GM12864 (cell line): ENCODE data around the gene SAMSN1.

ENCODE experiments used
- DNase-seq: peaks from one replicate; pipeline ENCODE4 v3.0.0-alpha.2; 2011; ENCODE audit warnings: low read depth
- H3K4me3 ChIP-seq: 2 replicates; pipeline ENCODE4 v1.5.1; 2011; ENCODE audit warnings: mild to moderate bottlenecking, low read depth, low read length, control low read depth
- TF ChIP-seq, protein P1 (sequence below): IDR thresholded peaks from 2 replicates; pipeline ENCODE4 v1.5.1; 2011; ENCODE audit warnings: low read depth, mild to moderate bottlenecking, moderate library complexity, low read length, control low read depth, inconsistent platforms; ENCODE audit errors: missing control alignments

Gene SAMSN1

DNA sequence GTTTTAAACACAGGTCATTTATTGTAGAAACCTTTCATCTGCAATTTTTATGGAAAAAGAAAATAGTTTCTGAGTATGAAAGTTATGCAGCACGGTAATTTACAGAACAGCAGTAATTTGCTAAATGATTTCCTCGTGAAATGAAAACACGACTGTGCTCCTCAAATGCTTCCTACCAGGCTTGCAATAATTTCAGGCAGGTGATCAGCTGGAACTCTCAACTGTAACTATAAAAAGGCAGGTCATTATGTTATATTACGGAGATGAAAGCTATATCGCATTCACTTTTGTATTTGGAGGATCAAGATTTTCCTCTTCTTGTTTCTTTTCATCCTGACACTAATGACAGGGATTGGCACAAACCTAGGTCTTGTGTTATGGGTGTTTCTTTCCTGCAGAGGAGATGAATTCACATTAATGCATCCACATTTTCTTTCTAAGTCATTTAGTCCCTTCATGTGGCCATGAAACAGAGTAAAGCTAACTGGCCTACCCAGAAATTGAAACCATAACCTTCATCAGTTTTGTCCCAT is 57.4 kb downstream of the SAMSN1 start:
- DNase-seq, result no peak
- TF ChIP-seq, protein P1, sequence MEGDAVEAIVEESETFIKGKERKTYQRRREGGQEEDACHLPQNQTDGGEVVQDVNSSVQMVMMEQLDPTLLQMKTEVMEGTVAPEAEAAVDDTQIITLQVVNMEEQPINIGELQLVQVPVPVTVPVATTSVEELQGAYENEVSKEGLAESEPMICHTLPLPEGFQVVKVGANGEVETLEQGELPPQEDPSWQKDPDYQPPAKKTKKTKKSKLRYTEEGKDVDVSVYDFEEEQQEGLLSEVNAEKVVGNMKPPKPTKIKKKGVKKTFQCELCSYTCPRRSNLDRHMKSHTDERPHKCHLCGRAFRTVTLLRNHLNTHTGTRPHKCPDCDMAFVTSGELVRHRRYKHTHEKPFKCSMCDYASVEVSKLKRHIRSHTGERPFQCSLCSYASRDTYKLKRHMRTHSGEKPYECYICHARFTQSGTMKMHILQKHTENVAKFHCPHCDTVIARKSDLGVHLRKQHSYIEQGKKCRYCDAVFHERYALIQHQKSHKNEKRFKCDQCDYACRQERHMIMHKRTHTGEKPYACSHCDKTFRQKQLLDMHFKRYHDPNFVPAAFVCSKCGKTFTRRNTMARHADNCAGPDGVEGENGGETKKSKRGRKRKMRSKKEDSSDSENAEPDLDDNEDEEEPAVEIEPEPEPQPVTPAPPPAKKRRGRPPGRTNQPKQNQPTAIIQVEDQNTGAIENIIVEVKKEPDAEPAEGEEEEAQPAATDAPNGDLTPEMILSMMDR, result no peak
- H3K4me3 ChIP-seq, result no peak overlapping the region

DNA sequence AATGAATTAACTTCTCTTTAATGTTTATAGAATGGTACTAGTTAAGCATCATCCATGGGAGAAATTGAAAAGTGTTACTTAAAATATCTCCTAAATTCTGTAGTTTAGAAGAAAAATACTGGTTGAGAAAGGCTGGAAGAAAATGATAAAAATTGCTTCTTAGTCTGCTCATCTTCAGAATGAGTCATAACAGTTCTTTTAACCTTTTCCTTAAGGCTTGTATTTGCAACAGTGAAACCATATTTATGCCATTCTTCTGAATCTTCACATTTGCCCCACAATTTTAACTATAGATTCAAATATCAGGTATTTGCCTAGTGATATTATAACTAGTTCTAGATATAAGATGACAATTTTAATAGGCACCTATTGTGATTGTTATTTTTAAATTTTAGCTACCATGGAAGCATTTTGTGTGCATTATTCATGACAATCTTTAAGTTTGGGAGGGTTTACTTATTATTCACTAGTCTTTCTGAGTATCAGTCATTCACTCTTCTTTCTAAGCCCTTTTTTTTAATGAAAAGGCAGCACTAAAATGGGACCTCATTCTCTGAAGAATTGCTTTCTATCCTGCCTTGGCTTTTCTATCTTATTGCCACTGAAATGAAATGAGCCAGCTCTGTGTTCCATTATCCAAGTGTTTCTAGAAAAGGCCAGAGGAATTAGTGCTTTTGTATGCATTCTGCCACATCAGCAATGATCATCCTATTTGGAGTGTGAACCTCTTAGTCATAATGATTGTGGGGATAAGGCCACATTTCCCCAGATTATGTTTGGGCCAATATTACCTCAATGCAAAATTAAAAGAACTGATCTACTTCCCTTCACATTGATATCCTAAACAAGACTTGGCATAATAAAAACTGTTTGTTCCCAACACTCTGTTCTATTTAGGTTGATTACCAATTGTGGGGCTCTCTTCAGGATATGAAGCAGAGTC is 58.4 kb downstream of the SAMSN1 start:
- DNase-seq, result no peak
- TF ChIP-seq, protein P1, result no peak

DNA sequence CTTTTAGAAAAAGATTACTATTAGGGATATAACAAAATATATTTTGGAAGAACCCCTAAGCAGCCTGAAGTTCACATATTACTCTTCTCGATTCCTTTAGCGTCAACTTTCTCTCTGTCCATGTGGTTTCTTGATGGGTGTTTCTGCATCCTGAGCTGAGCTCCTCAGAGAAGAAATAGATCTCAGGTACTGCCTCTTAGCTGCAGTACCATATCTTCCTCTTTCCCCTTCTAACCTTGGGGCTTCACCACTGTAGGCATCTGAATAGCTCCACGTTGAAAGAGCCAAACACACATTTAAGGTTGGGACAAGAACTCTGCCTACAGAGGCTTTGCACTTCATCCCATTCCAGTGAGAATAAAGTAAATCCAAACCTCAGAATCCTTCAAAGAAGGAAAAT is 59.2 kb downstream of the SAMSN1 start:
- TF ChIP-seq, protein P1, result no peak
- H3K4me3 ChIP-seq, result no peak overlapping the region
- DNase-seq, result no peak

More for the DNA sequence above, 58.4 kb downstream of the SAMSN1 start:
- H3K4me3 ChIP-seq, result no peak overlapping the region

- no peak overlapping the region for H3K4me3 ChIP-seq
- TF ChIP-seq, protein P1, result no peak
- DNase-seq, result no peak
Measured at GRCh38 chr21:14484188-14485009, 61.7 kb downstream of the SAMSN1 start.

- DNase-seq, result no peak
- no peak overlapping the region for H3K4me3 ChIP-seq
- TF ChIP-seq, protein P1, result no peak
Measured at GRCh38 chr21:14483296-14483695, 62.8 kb downstream of the SAMSN1 start.

GRCh38 chr21:14482165-14482564 is 64.0 kb downstream of the SAMSN1 start:
- no peak for DNase-seq
- no peak overlapping the region for H3K4me3 ChIP-seq
- TF ChIP-seq, protein P1, result no peak
